MM.1S (cell line): ENCODE data around the gene DPCD.

Source experiments
- DNase-seq: peaks from one replicate; pipeline ENCODE4 v3.0.0-alpha.2; 2015
- H2AFZ ChIP-seq: fragments of 300-600 bp; sonication (generic); 2 replicates; pipeline ENCODE4 v1.6.0; 2016; ENCODE audit warnings: antibody characterized with exemption, low read length
- H3F3A ChIP-seq: fragments of 300-600 bp; sonication (generic); 2 replicates; pipeline ENCODE4 v1.6.1; 2016; ENCODE audit warnings: mild to moderate bottlenecking, antibody characterized with exemption, low read length, moderate library complexity, mixed read lengths; ENCODE audit not compliant: insufficient read depth
- H3K27ac ChIP-seq: fragments of 300-600 bp; sonication (generic); 2 replicates; pipeline ENCODE4 v1.5.1; 2016; ENCODE audit warnings: mild to moderate bottlenecking, low read length
- H3K27me3 ChIP-seq: fragments of 300-600 bp; sonication (generic); replicated peaks from 2 replicates; pipeline ENCODE4 v1.6.0; 2016; ENCODE audit warnings: low read length; ENCODE audit not compliant: insufficient read depth
- H3K36me3 ChIP-seq: fragments of 300-600 bp; sonication (generic); replicated peaks from 2 replicates; pipeline ENCODE4 v1.6.1; 2016; ENCODE audit warnings: mild to moderate bottlenecking, low read length, mixed read lengths; ENCODE audit not compliant: insufficient read depth
- H3K4me1 ChIP-seq: fragments of 300-600 bp; sonication (generic); 2 replicates; pipeline ENCODE4 v1.6.1; 2016; ENCODE audit warnings: low read length, mixed read lengths
- H3K4me2 ChIP-seq: fragments of 300-600 bp; sonication (generic); 2 replicates; pipeline ENCODE4 v1.6.0; 2016; ENCODE audit warnings: low read depth, low read length
- H3K4me3 ChIP-seq: fragments of 300-600 bp; sonication (generic); 2 replicates; pipeline ENCODE4 v1.5.1; 2016; ENCODE audit warnings: low read length, mixed read lengths
- H3K79me2 ChIP-seq: fragments of 300-600 bp; sonication (generic); 2 replicates; pipeline ENCODE4 v1.6.1; 2016; ENCODE audit warnings: mixed run types, low read length, mixed read lengths
- H3K9ac ChIP-seq: fragments of 300-600 bp; sonication (generic); 2 replicates; pipeline ENCODE4 v1.6.1; 2016; ENCODE audit warnings: low read length, mixed read lengths
- H3K9me2 ChIP-seq: fragments of 300-600 bp; sonication (generic); replicated peaks from 2 replicates; pipeline ENCODE4 v1.6.1; 2016; ENCODE audit warnings: mild to moderate bottlenecking, low read length, mixed read lengths; ENCODE audit not compliant: insufficient read depth
- H3K9me3 ChIP-seq: fragments of 300-600 bp; sonication (generic); replicated peaks from 2 replicates; pipeline ENCODE4 v1.6.1; 2016; ENCODE audit warnings: mild to moderate bottlenecking, low read length, mixed read lengths; ENCODE audit not compliant: insufficient read depth
- H4K20me1 ChIP-seq: fragments of 300-600 bp; sonication (generic); 2 replicates; pipeline ENCODE4 v1.6.1; 2016; ENCODE audit warnings: mild to moderate bottlenecking, low read length, moderate library complexity, mixed read lengths; ENCODE audit not compliant: insufficient read depth
- EZH2 ChIP-seq: fragments of 300-600 bp; sonication (generic); optimal IDR thresholded peaks from 2 replicates; pipeline ENCODE3; 2017; ENCODE audit warnings: low read depth, mild to moderate bottlenecking, antibody characterized with exemption, low read length, mixed read lengths
- EZH2phosphoT487 ChIP-seq: fragments of 300-600 bp; sonication (generic); IDR thresholded peaks from 2 replicates; pipeline ENCODE4 v1.6.1; 2018; ENCODE audit warnings: antibody characterized with exemption, low read length
- TF ChIP-seq, protein P1 (sequence below): fragments of 300-600 bp; sonication (generic); IDR thresholded peaks from 2 replicates; pipeline ENCODE4 v1.5.1; 2016; ENCODE audit warnings: antibody characterized with exemption, low read length, mixed read lengths

Gene DPCD

DNA sequence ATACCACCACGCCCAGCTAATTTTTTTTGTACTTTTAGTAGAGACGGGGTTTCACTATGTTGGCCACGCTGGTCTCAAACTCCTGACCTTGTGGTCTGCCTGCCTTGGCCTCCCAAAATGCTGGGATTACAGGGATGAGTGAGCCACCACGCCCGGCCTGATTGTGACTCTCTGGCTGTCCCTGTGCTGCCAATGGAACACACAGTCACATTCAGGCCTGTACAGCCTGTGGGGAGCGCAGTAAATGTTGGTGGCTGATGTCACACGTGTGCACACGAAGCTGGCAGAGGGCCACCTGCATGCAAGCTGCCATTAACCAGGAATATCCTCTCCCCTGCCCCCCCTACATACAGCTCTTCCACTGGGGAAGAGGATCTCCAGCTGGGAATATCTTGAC, 22.2 kb upstream of the DPCD start:
- Histone ChIP-seq H3K4me2 (no peak overlapping the region), H3K79me2 (no peaks in the 10 kb centered on the region)

DNA sequence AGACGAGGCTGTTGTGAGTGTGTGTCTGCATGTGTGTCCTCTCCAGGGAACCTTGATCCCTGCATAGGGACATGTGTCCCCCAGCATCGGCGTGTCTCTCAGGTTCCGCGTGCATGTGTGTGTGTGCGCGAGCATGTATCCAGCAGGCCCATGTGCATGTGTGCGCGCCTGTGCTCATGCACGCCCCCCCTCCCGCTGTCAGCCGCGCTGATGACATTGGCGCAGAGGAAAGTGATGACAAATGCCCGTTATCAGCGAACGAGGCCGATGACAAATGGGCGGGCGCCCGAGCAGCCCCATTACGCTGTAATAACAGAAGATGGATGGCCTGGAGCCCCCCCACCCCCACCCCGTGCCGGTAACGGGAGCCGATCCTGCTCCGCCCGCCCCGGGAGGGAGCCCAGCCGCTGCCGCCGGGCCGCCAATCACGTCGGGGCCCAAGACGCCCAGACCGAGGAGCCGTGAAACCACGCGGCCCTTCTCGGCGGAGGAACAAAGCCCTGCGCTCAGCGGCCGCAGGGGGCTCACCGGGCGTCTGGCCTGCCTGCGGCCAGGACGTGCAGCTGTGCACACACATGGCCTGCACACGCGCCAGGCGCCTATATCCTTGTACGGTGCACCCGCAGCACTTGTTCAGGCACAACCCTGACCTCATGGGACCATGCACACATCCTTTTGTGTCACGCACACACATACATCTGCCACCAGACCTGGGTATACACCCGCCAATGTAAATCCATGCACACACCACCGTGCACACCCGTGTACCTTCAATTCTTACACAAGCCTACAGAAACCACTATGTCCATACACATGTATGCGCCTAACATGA, 21.6 kb upstream of the DPCD start:
- no peak overlapping the region for H3K9ac ChIP-seq
- DNase-seq = no peak
- no peaks in the 10 kb centered on the region for H3F3A ChIP-seq
- H3K36me3 ChIP-seq = no peaks in the 10 kb centered on the region
- H3K4me1 ChIP-seq = no peaks in the 10 kb centered on the region
- H3K4me3 ChIP-seq = no peak overlapping the region
- H4K20me1 ChIP-seq = no peaks in the 10 kb centered on the region
- no peaks in the 10 kb centered on the region for H3K9me2 ChIP-seq
- no peaks in the 10 kb centered on the region for H3K79me2 ChIP-seq
- peaks cover 3% of the 10 kb centered on the region; the same call in 1 of the 2 replicates for H3K27me3 ChIP-seq
- no peak for TF ChIP-seq EZH2
- no peak for TF ChIP-seq EZH2phosphoT487
- no peak overlapping the region for H3K4me2 ChIP-seq
- H2AFZ ChIP-seq = no peak overlapping the region
- no peaks in the 10 kb centered on the region for H3K9me3 ChIP-seq
- H3K27ac ChIP-seq = no peak overlapping the region

More for the DNA sequence above, 22.2 kb upstream of the DPCD start:
- no peak for DNase-seq
- Histone ChIP-seq H3K36me3 (no peaks in the 10 kb centered on the region), H3K4me1 (no peaks in the 10 kb centered on the region), H3K9me3 (no peaks in the 10 kb centered on the region), H3K27me3 (peaks cover 3% of the 10 kb centered on the region; the same call in 1 of the 2 replicates), H3F3A (no peaks in the 10 kb centered on the region), H3K27ac (no peak overlapping the region), H2AFZ (no peak overlapping the region), H4K20me1 (no peaks in the 10 kb centered on the region), H3K9ac (no peak overlapping the region), H3K4me3 (no peak overlapping the region), H3K9me2 (no peaks in the 10 kb centered on the region)
- no peak for TF ChIP-seq EZH2
- no peak for TF ChIP-seq EZH2phosphoT487
- TF ChIP-seq, protein P1, sequence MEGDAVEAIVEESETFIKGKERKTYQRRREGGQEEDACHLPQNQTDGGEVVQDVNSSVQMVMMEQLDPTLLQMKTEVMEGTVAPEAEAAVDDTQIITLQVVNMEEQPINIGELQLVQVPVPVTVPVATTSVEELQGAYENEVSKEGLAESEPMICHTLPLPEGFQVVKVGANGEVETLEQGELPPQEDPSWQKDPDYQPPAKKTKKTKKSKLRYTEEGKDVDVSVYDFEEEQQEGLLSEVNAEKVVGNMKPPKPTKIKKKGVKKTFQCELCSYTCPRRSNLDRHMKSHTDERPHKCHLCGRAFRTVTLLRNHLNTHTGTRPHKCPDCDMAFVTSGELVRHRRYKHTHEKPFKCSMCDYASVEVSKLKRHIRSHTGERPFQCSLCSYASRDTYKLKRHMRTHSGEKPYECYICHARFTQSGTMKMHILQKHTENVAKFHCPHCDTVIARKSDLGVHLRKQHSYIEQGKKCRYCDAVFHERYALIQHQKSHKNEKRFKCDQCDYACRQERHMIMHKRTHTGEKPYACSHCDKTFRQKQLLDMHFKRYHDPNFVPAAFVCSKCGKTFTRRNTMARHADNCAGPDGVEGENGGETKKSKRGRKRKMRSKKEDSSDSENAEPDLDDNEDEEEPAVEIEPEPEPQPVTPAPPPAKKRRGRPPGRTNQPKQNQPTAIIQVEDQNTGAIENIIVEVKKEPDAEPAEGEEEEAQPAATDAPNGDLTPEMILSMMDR = no peak

DNA sequence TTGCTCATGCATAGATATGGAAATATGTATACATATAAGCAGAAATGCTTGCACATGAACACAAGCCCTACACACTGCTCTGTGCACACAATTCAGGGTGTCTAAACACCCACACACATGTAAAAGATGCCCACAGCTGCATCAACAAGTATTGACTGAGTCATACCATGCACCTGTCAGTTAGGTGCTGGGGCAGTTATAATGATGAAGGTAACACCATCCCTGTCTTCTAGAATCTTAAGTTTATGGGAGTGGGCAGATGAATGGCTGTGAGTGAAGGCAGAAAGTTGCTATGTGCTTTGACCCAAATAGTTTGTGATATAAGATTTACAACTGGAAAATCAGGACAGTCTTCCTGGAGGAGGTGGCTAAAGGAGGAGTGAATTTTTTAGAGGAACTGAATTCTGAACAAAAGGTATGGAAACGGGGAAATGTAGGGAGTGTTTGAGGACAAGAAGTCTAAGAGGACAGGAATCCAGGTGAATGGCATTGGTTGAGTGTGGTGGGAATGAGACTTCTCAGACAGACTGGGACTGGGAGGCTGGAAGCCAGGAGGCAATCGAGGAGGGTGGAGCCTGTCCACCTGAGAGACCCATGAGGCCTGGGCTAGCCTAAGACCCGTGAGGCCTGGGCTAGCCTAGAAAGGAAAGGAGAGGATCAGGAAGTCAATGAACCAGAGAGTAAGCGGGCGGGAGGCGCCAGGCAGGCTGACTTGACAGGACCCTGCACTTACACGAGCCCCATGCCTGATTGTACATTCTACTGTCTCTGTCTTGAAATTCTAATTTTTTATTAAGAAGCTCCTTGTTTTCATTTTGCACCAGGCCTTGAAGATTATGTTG, 20.7 kb upstream of the DPCD start:
- TF ChIP-seq EZH2 (no peak), EZH2phosphoT487 (no peak)
- TF ChIP-seq, protein P1 = no peak

More for the DNA sequence above, 20.7 kb upstream of the DPCD start:
- no peak overlapping the region for H2AFZ ChIP-seq
- no peak overlapping the region for H3K9ac ChIP-seq
- no peaks in the 10 kb centered on the region for H3K4me1 ChIP-seq
- no peaks in the 10 kb centered on the region for H3K9me2 ChIP-seq
- no peaks in the 10 kb centered on the region for H3K79me2 ChIP-seq
- no peak overlapping the region for H3K4me3 ChIP-seq
- H3K27ac ChIP-seq = no peak overlapping the region
- H3K4me2 ChIP-seq = no peak overlapping the region
- H3F3A ChIP-seq = no peaks in the 10 kb centered on the region
- H3K9me3 ChIP-seq = no peaks in the 10 kb centered on the region
- no peaks in the 10 kb centered on the region for H3K36me3 ChIP-seq
- no peak for DNase-seq
- peaks cover 3% of the 10 kb centered on the region; the same call in 1 of the 2 replicates for H3K27me3 ChIP-seq
- H4K20me1 ChIP-seq = no peaks in the 10 kb centered on the region
